Femur (tissue), 1 donor: ENCODE measurements around the gene SNRNP40.
"Not testable (repeated sequence)": the region's sequence is repeated elsewhere in the genome, so short reads cannot be mapped to it uniquely, and the experiment has no call there.

Experiments used
- DNase-seq: peaks from one replicate; pipeline ENCODE4 v3.0.0-alpha.2; 2017

The SNRNP40 gene

GRCh38 chr1:31296486-31297276 is at the start of gene SNRNP40, which contains the start of gene ZCCHC17:
Gene SNRNP40, minus strand, starts transcription at chr1:31296788. Its CDS starts 37 bp downstream, at chr1:31296751.
Gene ZCCHC17, plus strand, starts transcription at chr1:31297032. Its CDS starts 13,067 bp downstream, at chr1:31310099.
- peak; percentile 98 for DNase-seq

- DNase-seq: no peak
These were observed 49.0 kb upstream of the SNRNP40 start for GRCh38 chr1:31345635-31346034.

GRCh38 chr1:31344503-31344902 is 47.9 kb upstream of the SNRNP40 start:
- DNase-seq: no peak

- DNase-seq: no peak
These were observed 40.3 kb upstream of the SNRNP40 start for GRCh38 chr1:31336687-31337467.

- no peak for DNase-seq
These were observed 38.4 kb upstream of the SNRNP40 start for GRCh38 chr1:31335007-31335406.

GRCh38 chr1:31327381-31327780 is 30.8 kb upstream of the SNRNP40 start:
- no peak for DNase-seq

GRCh38 chr1:31326461-31326860 is 29.9 kb upstream of the SNRNP40 start:
- no peak for DNase-seq

- DNase-seq: no peak
These were observed 28.4 kb upstream of the SNRNP40 start for GRCh38 chr1:31324992-31325391.

GRCh38 chr1:31324093-31324492 is 27.5 kb upstream of the SNRNP40 start:
- DNase-seq: no peak

GRCh38 chr1:31318146-31318545 is 21.6 kb upstream of the SNRNP40 start:
- no peak for DNase-seq

- no peak for DNase-seq
These were observed 19.3 kb upstream of the SNRNP40 start for GRCh38 chr1:31315902-31316301.

GRCh38 chr1:31310198-31310597 is 13.6 kb upstream of the SNRNP40 start:
- DNase-seq: no peak

- DNase-seq: no peak
These were observed 11.4 kb upstream of the SNRNP40 start for GRCh38 chr1:31308036-31308435.

- DNase-seq: no peak
These were observed 9.7 kb upstream of the SNRNP40 start for GRCh38 chr1:31306278-31306677.

- DNase-seq: no peak
These were observed 6.3 kb upstream of the SNRNP40 start for GRCh38 chr1:31302709-31303441.

- DNase-seq: no peak
These were observed 3.6 kb upstream of the SNRNP40 start for GRCh38 chr1:31300193-31300592.

GRCh38 chr1:31299365-31299764 is 2.8 kb upstream of the SNRNP40 start:
- DNase-seq: no peak

GRCh38 chr1:31297277-31298247 is 974 bp upstream of the SNRNP40 start:
- DNase-seq: no peak

GRCh38 chr1:31295874-31296485 is 608 bp downstream of the SNRNP40 start:
- no peak for DNase-seq

- DNase-seq: no peak
These were observed 7.6 kb downstream of the SNRNP40 start for GRCh38 chr1:31289021-31289420.

GRCh38 chr1:31287791-31288190 is 8.8 kb downstream of the SNRNP40 start:
- DNase-seq: not testable (repeated sequence)

GRCh38 chr1:31282426-31282825 is 14.2 kb downstream of the SNRNP40 start:
- not testable (repeated sequence) for DNase-seq
